Measurements from ENCODE around the gene DAD1. TPM values are rescaled to one million over a fixed set of nuclear protein-coding genes. Genes with fewer than 3 reads are reported as not detected.
"Not testable (repeated sequence)": the region's sequence is repeated elsewhere in the genome, so short reads cannot be mapped to it uniquely, and the experiment has no call there.

The DAD1 gene
- 100 to 1,000 TPM in 2 of 4 donors, 10 to 100 TPM in 2; 52.0 to 173 (median 123) TPM for total RNA-seq

DNA sequence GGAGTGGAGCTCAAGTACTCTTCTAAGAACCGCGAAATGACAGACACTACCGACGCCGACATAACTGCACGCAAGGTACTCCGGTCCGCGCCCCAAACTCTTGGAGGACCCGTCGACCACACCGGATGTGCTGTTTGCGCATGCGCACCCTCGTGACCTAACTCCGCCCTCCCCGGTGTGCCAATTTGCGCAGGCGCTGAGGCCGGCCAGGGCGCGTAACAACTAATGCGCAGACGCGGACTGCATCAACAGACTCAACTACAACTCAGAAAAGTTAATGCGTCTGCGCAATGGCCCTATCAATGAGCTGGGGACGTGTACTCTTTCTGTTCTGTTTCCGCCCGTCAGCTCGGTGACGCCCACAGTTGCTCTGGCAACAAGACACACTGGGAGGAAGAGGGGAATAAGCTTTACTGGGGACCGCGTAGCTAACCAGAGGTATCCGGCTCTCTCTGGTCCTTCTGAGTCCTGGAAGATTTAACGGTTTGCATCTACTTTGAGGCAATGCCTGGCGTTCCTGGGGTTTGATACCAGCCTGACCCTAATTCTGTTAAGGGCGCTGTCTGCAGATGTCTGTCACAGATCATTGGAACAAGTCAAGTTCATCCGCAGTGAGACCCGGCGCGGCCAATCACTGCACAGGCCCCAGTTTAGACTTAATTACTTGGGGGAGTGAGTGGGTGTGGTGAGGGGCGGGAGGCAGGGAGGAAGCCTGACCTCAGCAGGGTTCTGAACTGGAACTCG lies at the start of gene DAD1:
Gene DAD1 (minus strand): TSS at position 129 of the 744 bp plus-strand sequence. CDS start 67 bp downstream, at position 62.
- Histone ChIP-seq H3K4me3 (peak within 1 kb of the TSS; percentile 61 to 91 (median 76)), H3K4me1 (peaks cover 0 to 46% (median 4%) of the 10 kb centered on the region in 4 donors), H3K27ac (peak within 1 kb of the TSS; percentile 87 to 95 (median 92)), H3K27me3 (no peaks in the 10 kb centered on the region), H3K9me3 (no peaks in the 10 kb centered on the region), H3K36me3 (no peaks in the 10 kb centered on the region)
- TF ChIP-seq, protein P1, sequence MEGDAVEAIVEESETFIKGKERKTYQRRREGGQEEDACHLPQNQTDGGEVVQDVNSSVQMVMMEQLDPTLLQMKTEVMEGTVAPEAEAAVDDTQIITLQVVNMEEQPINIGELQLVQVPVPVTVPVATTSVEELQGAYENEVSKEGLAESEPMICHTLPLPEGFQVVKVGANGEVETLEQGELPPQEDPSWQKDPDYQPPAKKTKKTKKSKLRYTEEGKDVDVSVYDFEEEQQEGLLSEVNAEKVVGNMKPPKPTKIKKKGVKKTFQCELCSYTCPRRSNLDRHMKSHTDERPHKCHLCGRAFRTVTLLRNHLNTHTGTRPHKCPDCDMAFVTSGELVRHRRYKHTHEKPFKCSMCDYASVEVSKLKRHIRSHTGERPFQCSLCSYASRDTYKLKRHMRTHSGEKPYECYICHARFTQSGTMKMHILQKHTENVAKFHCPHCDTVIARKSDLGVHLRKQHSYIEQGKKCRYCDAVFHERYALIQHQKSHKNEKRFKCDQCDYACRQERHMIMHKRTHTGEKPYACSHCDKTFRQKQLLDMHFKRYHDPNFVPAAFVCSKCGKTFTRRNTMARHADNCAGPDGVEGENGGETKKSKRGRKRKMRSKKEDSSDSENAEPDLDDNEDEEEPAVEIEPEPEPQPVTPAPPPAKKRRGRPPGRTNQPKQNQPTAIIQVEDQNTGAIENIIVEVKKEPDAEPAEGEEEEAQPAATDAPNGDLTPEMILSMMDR (IDR thresholded peaks at IDR 0.05), result peak in 1 of 6 experiments; percentile 8
- TF ChIP-seq POLR2A (IDR thresholded peaks at IDR 0.05), result peak; percentile 77 to 93
- peak; percentile 99 for DNase-seq

DNA sequence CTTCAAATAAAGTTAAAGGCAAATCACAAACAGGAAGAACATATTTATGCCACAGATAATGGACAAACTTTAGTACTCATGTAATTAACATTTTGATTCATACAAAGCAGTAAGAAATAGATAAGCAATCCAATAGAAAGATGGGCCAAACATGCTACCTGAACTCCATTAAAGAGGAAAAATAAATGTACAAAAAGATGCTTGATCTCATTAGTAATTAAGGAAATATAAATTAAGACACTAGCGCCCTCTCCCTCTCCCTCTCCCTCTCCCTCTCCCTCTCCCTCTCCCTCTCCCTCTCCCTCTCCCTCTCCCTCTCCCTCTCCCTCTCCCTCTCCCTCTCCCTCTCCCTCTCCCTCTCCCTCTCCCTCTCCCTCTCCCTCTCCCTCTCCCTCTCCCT lies 47.0 kb upstream of the DAD1 start:
- H3K36me3 ChIP-seq, H3K27me3 ChIP-seq, H3K4me1 ChIP-seq, DNase-seq, H3K27ac ChIP-seq, H3K9me3 ChIP-seq, H3K4me3 ChIP-seq: not testable (repeated sequence)

DNA sequence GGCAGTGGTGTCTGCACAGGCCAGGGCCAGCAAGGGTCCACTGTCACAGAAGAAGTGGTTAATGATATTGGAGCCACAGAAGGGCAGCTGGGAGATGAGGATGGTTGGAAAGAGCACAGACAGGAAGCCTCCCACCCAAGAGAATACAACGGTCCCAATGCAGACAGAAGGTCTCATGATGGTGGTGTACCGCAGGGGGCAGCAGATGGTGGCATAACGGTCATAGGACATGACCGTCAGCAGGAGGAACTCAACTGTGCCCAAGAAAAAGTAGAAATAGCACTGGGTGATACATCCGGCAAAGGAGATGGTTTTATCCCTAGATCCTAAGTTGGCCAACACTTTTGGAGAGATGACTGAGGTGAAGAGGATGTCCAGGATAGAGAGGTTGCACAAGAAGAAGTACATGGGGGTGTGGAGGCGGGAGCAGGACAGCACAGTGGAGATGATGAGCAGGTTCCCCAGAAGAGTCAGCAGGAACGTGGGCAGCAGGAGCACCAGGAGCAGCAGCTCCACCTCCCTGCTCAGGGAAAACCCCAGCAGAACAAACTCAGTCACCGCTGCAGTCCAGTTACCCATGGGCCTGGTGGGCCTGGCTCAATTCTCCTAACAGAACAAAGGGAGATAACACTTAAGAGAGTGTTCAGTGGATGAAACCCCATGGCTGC lies 45.3 kb upstream of the DAD1 start:
- TF ChIP-seq, protein P1 (IDR thresholded peaks at IDR 0.05), result no peak
- TF ChIP-seq POLR2A (IDR thresholded peaks at IDR 0.05), result no peak
- Histone ChIP-seq H3K27me3 (no peaks in the 10 kb centered on the region), H3K36me3 (no peaks in the 10 kb centered on the region), H3K27ac (no peak overlapping the region), H3K4me1 (no peaks in the 10 kb centered on the region), H3K9me3 (no peaks in the 10 kb centered on the region), H3K4me3 (no peak overlapping the region)
- DNase-seq, result no peak

DNA sequence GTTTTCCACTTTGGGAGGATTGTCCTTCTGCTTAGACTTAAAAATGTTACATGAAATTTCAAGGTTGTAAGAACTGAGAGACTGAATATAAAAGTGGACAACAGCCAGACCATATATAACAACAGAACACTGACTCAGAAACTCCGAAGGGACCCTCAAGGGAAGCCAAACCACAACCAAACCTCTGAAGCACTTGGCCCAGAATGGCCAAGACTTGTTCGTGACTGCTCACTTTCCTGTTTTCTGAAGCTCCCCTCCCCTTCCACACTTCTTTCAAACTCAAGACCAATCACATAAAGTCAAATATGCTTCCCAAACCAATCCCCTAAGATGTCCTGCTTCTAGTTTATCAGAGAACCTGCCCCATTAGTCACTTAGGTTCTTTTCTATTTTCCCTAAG lies 41.5 kb upstream of the DAD1 start:
- TF ChIP-seq, protein P1 (IDR thresholded peaks at IDR 0.05), result no peak
- no peak for TF ChIP-seq POLR2A (IDR thresholded peaks at IDR 0.05)
- Histone ChIP-seq H3K36me3 (no peaks in the 10 kb centered on the region), H3K9me3 (no peaks in the 10 kb centered on the region), H3K4me1 (peaks cover 0 to 9% (median 2%) of the 10 kb centered on the region in 4 donors), H3K27ac (no peak overlapping the region), H3K27me3 (no peaks in the 10 kb centered on the region), H3K4me3 (no peak overlapping the region)
- no peak for DNase-seq

DNA sequence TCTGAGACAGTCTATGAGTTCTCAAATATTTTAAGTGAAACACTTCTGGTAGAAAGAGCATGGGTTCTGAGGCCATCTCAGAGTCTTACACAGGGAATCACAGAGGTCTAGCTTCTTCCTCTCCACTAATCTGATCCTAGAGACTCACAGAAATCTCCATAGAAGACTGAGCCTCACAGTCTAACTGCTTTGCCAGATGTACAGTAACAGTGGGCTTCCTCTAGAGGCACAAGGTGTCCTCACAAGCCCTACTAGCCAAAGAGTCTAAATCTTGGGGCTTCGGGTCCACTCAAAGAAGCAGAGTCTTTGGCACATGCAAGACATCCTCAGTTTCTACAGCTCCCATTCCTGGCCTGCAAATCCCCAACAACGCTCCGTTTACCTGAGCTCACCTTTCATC lies 41.0 kb upstream of the DAD1 start:
- no peak for TF ChIP-seq POLR2A (IDR thresholded peaks at IDR 0.05)
- TF ChIP-seq, protein P1 (IDR thresholded peaks at IDR 0.05), result no peak
- H3K4me3 ChIP-seq, result no peak overlapping the region
- no peaks in the 10 kb centered on the region for H3K27me3 ChIP-seq

DNA sequence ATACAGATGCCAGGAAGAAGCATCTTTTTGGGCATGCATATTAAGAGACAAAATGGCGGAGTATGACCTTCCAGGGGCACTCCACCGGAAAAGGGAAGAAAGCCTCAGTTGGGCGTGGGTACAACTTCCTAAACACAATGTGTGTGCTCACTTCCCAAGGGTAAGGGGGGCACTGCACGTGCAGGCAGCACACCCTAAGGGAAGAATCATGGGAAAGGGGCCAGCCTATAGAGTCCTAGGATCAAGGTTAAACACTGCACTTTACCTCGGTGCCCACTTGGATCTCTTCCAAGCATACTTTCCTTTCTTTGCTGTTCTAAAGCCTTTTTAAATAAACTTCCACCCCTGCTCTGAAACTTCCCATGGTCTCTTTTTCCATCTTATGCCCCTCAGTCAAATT lies 40.3 kb upstream of the DAD1 start:
- Histone ChIP-seq H3K27ac (no peak overlapping the region), H3K4me3 (no peak overlapping the region), H3K36me3 (no peaks in the 10 kb centered on the region), H3K9me3 (no peaks in the 10 kb centered on the region), H3K27me3 (no peaks in the 10 kb centered on the region), H3K4me1 (peaks cover 0 to 9% (median 2%) of the 10 kb centered on the region in 4 donors)
- DNase-seq, result no peak
- TF ChIP-seq, protein P1 (IDR thresholded peaks at IDR 0.05), result no peak
- TF ChIP-seq POLR2A (IDR thresholded peaks at IDR 0.05), result no peak

More for the DNA sequence above, 41.0 kb upstream of the DAD1 start:
- Histone ChIP-seq H3K27ac (no peak overlapping the region), H3K9me3 (no peaks in the 10 kb centered on the region), H3K4me1 (peaks cover 0 to 9% (median 2%) of the 10 kb centered on the region in 4 donors), H3K36me3 (no peaks in the 10 kb centered on the region)
- no peak for DNase-seq
